Measurements from ENCODE around the gene CRIM1.

DNA sequence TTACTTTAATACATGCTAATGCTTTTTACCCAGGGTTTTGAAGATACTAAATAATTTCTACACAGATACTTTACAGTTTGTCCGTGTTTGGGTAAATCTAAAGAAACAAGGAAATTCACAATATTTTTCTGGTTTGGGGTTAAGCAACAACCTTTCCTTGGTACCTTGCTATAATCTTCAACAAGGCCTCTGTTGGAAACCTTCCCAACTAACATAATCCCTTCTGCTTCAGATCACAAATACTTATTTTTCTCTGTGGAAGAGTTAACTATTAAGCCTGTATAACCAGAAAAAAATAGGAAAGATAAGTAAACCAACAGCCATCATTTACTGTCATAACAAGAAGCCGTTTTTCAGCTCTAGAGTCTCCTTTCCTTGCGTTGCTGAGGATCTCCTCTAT lies 227.4 kb downstream of the CRIM1 start:
- TF ChIP-seq, protein P1, sequence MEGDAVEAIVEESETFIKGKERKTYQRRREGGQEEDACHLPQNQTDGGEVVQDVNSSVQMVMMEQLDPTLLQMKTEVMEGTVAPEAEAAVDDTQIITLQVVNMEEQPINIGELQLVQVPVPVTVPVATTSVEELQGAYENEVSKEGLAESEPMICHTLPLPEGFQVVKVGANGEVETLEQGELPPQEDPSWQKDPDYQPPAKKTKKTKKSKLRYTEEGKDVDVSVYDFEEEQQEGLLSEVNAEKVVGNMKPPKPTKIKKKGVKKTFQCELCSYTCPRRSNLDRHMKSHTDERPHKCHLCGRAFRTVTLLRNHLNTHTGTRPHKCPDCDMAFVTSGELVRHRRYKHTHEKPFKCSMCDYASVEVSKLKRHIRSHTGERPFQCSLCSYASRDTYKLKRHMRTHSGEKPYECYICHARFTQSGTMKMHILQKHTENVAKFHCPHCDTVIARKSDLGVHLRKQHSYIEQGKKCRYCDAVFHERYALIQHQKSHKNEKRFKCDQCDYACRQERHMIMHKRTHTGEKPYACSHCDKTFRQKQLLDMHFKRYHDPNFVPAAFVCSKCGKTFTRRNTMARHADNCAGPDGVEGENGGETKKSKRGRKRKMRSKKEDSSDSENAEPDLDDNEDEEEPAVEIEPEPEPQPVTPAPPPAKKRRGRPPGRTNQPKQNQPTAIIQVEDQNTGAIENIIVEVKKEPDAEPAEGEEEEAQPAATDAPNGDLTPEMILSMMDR (conservative IDR thresholded peaks at IDR 0.05; ENCODE audit: low read length), result no peak
- TF ChIP-seq EZH2phosphoT487 (IDR thresholded peaks at IDR 0.05; ENCODE audit: borderline replicate concordance), result no peak

All from Loucy (cell line).